NCI-H2107 treated with DMSO at 0.1 percent for 48 hours (cell line): ENCODE results near the gene CCDC148.

Experiments
- DNase-seq: peaks from one replicate; lab custom pipeline; 2025; ENCODE audit not compliant: unreplicated experiment; lab: John Stamatoyannopoulos, UW

Gene CCDC148

DNA sequence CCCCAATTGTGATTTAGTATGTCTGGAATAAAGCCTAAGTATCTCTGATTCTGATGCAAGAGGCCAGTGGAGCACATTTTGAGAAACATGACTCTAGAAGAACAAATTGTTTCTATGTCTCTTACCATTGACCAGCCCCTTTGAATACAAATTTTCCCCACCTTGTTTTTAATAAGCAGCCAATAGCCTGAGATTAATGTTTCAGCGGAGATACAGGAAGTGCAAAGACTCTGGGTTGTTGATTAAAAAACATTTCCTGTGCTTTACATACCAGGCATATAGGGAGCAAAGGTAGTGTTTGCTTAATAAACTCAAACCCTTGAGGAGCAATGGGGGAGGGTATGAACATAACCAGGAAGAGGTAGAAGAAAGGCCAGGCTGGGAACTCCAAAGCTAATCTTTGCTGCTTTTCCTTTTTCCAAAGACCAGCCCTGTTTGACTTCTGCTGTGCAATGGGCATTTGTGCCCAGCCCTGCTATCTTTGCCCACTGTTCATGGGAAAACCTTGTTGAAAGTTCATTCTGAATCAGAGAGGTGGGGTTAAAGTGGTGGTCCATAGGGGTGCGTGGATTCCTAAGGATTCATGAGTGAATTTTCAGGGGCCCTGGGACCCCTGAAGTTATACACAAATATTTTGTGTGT is 325.6 kb downstream of the CCDC148 start:
- DNase-seq, result no peak

DNA sequence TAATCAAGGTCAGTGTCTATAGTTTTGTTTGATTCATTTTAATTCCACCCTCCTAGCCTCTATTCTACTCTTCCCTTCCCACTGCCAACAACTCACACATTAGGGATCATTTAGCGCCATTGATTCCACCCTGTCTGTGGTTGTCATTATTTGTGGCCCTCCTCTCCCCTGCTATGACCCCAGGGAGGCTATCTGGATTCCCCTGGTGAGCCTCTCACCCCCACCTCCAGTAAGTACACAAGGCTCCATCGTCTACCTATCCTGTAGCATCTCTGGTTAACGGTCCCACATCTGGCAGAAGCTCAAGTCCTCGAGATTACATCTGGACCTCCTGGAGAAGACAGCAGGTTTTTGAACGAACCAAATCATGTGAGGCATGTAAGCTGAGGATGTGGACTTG is 327.5 kb downstream of the CCDC148 start:
- DNase-seq, result no peak

DNA sequence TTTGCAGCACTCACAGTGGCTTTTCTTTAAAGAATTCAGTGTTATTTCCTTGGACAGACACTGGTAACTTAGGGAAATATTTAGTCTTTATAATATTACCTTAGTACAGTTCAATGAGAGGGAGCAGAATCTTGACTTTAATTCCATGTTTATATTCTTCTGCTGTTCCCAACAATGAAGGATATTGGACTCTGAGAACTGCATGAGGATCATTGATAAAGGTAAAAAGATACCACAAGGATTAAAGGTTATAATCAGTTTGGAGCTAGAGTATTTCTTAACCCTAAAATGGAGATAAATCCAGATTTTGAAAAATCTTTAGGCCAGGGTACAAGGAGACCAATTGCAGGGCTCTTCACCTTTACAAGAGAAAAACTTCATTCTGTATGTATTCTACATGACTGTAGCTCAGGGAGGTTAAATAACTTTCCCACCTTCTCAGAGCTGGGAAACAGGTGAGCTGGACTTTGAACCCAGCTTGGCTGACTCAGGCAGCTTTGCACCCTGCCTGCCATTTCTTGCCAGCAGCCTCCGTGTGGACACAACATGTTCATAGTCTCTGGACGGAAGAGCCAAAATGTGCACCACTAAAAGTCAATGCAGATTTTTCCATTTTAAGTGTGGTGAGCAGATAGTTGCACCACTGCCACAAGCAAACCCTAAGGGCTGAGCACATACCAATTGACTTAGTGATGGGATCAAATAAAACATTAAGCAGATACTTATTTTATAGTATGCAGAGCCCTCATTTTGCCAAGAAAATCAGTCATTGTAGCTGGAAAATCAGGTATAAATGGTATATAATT is 328.2 kb downstream of the CCDC148 start:
- DNase-seq, result no peak

DNA sequence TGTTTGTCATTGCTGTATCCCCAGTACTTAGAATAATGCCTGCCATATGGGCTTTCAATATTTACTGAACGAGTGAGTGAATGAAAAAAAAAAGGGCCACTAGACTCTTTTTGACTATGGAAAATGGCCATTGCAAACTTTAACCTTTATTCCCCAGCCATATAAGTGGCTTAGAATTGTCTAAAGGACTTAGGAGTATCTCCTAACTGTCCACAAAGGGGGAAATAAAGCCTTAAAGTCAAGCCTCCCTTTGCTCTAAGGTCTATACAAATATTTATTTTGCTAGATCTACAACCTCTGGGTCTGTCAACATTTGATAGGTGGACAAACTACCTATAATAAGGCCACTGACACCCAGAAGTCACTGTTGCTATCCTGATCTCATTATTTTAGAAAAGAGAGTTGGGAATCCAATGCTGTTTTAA is 329.2 kb downstream of the CCDC148 start:
- DNase-seq, result no peak

DNA sequence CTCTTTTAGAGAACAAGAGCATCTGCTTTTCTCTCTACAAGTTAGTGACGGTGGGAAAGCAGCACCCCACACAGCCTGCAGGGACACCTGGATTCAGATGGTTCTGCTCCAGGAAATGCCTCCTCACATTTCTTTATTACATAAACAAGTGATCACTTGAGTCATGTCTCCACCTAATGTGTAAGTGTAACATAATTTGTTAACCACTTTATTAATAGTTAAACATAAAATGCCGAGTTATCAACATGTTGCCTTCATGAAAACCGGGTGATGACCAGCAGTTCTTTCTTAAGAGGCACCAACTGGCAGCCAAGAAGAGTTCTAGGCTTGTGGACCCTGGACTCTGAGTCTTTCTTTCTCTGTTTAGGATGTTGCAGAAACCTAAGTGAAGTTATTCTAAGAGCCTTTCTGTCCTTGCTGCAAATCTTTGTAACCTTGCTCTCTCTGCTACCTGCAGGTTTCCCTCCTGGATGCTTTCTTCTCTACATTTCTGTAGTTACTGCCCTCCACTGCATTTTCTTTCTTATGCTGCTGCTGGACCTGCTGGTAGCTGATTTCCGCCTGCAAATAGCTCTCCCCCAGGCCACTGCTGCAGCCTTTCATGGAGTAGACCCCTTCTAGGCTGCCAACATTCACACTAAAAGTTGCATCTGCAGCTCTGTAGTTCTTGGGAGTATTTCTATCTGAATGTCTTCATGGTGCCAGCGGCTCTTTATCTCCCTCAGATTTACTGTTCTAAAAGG is 330.6 kb downstream of the CCDC148 start:
- peak; percentile 7 for DNase-seq

DNA sequence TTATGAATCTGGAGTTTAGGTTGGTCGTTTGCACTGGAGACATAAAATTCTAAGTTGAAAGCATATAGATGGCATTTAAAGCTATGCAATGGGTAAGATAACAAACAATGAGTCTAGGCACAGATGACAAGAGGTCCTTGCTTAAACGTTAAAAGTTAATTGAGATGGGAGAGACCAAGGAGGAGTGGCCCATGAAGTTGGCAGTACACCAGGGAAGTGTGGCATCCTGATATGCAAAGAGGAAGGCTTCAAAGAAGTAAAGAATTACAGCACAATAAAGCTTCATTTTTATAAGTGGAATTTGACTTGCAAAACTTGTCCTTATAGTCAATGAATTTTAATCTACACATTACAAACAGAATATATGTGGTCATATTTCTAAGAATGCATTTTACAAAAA is 331.7 kb downstream of the CCDC148 start:
- no peak for DNase-seq
